Middle frontal gyrus (tissue), 1 donor: Measurements from ENCODE around the gene LRRC4C.

Experiments used
- DNase-seq: peaks from one replicate; pipeline ENCODE4 v3.0.0-alpha.2; 2015; ENCODE audit warnings: low spot score; ENCODE audit errors: extremely low spot score

The LRRC4C gene

GRCh38 chr11:41133023-41133422 lies 326.4 kb downstream of the LRRC4C start:
- DNase-seq = no peak

GRCh38 chr11:41121600-41121999 lies 337.9 kb downstream of the LRRC4C start:
- DNase-seq = no peak

- DNase-seq = no peak
Observed at GRCh38 chr11:41119484-41119883, 340.0 kb downstream of the LRRC4C start.

- DNase-seq = no peak
Observed at GRCh38 chr11:41118521-41118920, 340.9 kb downstream of the LRRC4C start.

GRCh38 chr11:41116970-41117369 lies 342.5 kb downstream of the LRRC4C start:
- no peak for DNase-seq

- no peak for DNase-seq
Observed at GRCh38 chr11:41115066-41115465, 344.4 kb downstream of the LRRC4C start.

- DNase-seq = no peak
Observed at GRCh38 chr11:41113160-41113559, 346.3 kb downstream of the LRRC4C start.

GRCh38 chr11:41110527-41110926 lies 348.9 kb downstream of the LRRC4C start:
- DNase-seq = no peak

- no peak for DNase-seq
Observed at GRCh38 chr11:41102471-41102870, 357.0 kb downstream of the LRRC4C start.

- DNase-seq = no peak
Observed at GRCh38 chr11:41099654-41100053, 359.8 kb downstream of the LRRC4C start.

- no peak for DNase-seq
Observed at GRCh38 chr11:41085123-41085522, 374.3 kb downstream of the LRRC4C start.

- DNase-seq = no peak
Observed at GRCh38 chr11:41081756-41082285, 377.6 kb downstream of the LRRC4C start.

- no peak for DNase-seq
Observed at GRCh38 chr11:41074318-41074717, 385.1 kb downstream of the LRRC4C start.

- DNase-seq = no peak
Observed at GRCh38 chr11:41065432-41065831, 394.0 kb downstream of the LRRC4C start.

- no peak for DNase-seq
Observed at GRCh38 chr11:41058138-41058537, 401.3 kb downstream of the LRRC4C start.

- DNase-seq = no peak
Observed at GRCh38 chr11:41056892-41057569, 402.4 kb downstream of the LRRC4C start.

- DNase-seq = no peak
Observed at GRCh38 chr11:41053894-41054293, 405.6 kb downstream of the LRRC4C start.

- DNase-seq = no peak
Observed at GRCh38 chr11:41051919-41052635, 407.4 kb downstream of the LRRC4C start.

- no peak for DNase-seq
Observed at GRCh38 chr11:41050791-41051190, 408.7 kb downstream of the LRRC4C start.

- no peak for DNase-seq
Observed at GRCh38 chr11:41047229-41047628, 412.2 kb downstream of the LRRC4C start.

- no peak for DNase-seq
Observed at GRCh38 chr11:41045266-41045665, 414.2 kb downstream of the LRRC4C start.

- no peak for DNase-seq
Observed at GRCh38 chr11:41044747-41045146, 414.7 kb downstream of the LRRC4C start.

GRCh38 chr11:41042688-41043087 lies 416.8 kb downstream of the LRRC4C start:
- DNase-seq = no peak
